MM.1S (cell line): Measurements from ENCODE around the gene NRP2.

ENCODE experiments used
- DNase-seq: peaks from one replicate; pipeline ENCODE4 v3.0.0-alpha.2; 2015
- H2AFZ ChIP-seq: fragments of 300-600 bp; sonication (generic); 2 replicates; pipeline ENCODE4 v1.6.0; 2016; ENCODE audit warnings: antibody characterized with exemption, low read length
- H3F3A ChIP-seq: fragments of 300-600 bp; sonication (generic); 2 replicates; pipeline ENCODE4 v1.6.1; 2016; ENCODE audit warnings: mild to moderate bottlenecking, antibody characterized with exemption, low read length, moderate library complexity, mixed read lengths; ENCODE audit not compliant: insufficient read depth
- H3K27ac ChIP-seq: fragments of 300-600 bp; sonication (generic); 2 replicates; pipeline ENCODE4 v1.5.1; 2016; ENCODE audit warnings: mild to moderate bottlenecking, low read length
- H3K27me3 ChIP-seq: fragments of 300-600 bp; sonication (generic); replicated peaks from 2 replicates; pipeline ENCODE4 v1.6.0; 2016; ENCODE audit warnings: low read length; ENCODE audit not compliant: insufficient read depth
- H3K36me3 ChIP-seq: fragments of 300-600 bp; sonication (generic); replicated peaks from 2 replicates; pipeline ENCODE4 v1.6.1; 2016; ENCODE audit warnings: mild to moderate bottlenecking, low read length, mixed read lengths; ENCODE audit not compliant: insufficient read depth
- H3K4me1 ChIP-seq: fragments of 300-600 bp; sonication (generic); 2 replicates; pipeline ENCODE4 v1.6.1; 2016; ENCODE audit warnings: low read length, mixed read lengths
- H3K4me2 ChIP-seq: fragments of 300-600 bp; sonication (generic); 2 replicates; pipeline ENCODE4 v1.6.0; 2016; ENCODE audit warnings: low read depth, low read length
- H3K4me3 ChIP-seq: fragments of 300-600 bp; sonication (generic); 2 replicates; pipeline ENCODE4 v1.5.1; 2016; ENCODE audit warnings: low read length, mixed read lengths
- H3K79me2 ChIP-seq: fragments of 300-600 bp; sonication (generic); 2 replicates; pipeline ENCODE4 v1.6.1; 2016; ENCODE audit warnings: mixed run types, low read length, mixed read lengths
- H3K9ac ChIP-seq: fragments of 300-600 bp; sonication (generic); 2 replicates; pipeline ENCODE4 v1.6.1; 2016; ENCODE audit warnings: low read length, mixed read lengths
- H3K9me2 ChIP-seq: fragments of 300-600 bp; sonication (generic); replicated peaks from 2 replicates; pipeline ENCODE4 v1.6.1; 2016; ENCODE audit warnings: mild to moderate bottlenecking, low read length, mixed read lengths; ENCODE audit not compliant: insufficient read depth
- H3K9me3 ChIP-seq: fragments of 300-600 bp; sonication (generic); replicated peaks from 2 replicates; pipeline ENCODE4 v1.6.1; 2016; ENCODE audit warnings: mild to moderate bottlenecking, low read length, mixed read lengths; ENCODE audit not compliant: insufficient read depth
- H4K20me1 ChIP-seq: fragments of 300-600 bp; sonication (generic); 2 replicates; pipeline ENCODE4 v1.6.1; 2016; ENCODE audit warnings: mild to moderate bottlenecking, low read length, moderate library complexity, mixed read lengths; ENCODE audit not compliant: insufficient read depth
- CTCF ChIP-seq: fragments of 300-600 bp; sonication (generic); IDR thresholded peaks from 2 replicates; pipeline ENCODE4 v1.5.1; 2016; ENCODE audit warnings: antibody characterized with exemption, low read length, mixed read lengths
- EZH2 ChIP-seq: fragments of 300-600 bp; sonication (generic); optimal IDR thresholded peaks from 2 replicates; pipeline ENCODE3; 2017; ENCODE audit warnings: low read depth, mild to moderate bottlenecking, antibody characterized with exemption, low read length, mixed read lengths
- EZH2phosphoT487 ChIP-seq: fragments of 300-600 bp; sonication (generic); IDR thresholded peaks from 2 replicates; pipeline ENCODE4 v1.6.1; 2018; ENCODE audit warnings: antibody characterized with exemption, low read length

Gene NRP2

GRCh38 chr2:205806143-205806905 is 124.0 kb downstream of the NRP2 start:
- DNase-seq, result no peak

GRCh38 chr2:205807229-205807628 is 124.9 kb downstream of the NRP2 start:
- Histone ChIP-seq H3K79me2 (no peaks in the 10 kb centered on the region), H3K27me3 (no peaks in the 10 kb centered on the region), H4K20me1 (no peaks in the 10 kb centered on the region), H3K36me3 (no peaks in the 10 kb centered on the region), H3K9ac (no peak overlapping the region), H3K27ac (no peak overlapping the region), H3K9me2 (no peaks in the 10 kb centered on the region), H3K9me3 (no peaks in the 10 kb centered on the region), H3F3A (no peaks in the 10 kb centered on the region), H2AFZ (no peak overlapping the region), H3K4me1 (no peaks in the 10 kb centered on the region), H3K4me3 (no peak overlapping the region), H3K4me2 (no peak overlapping the region)
- no peak for DNase-seq
- no peak for TF ChIP-seq CTCF
- no peak for TF ChIP-seq EZH2phosphoT487

More at GRCh38 chr2:205806143-205806905, 124.0 kb downstream of the NRP2 start:
- no peak overlapping the region for H3K4me3 ChIP-seq
- no peak overlapping the region for H3K27ac ChIP-seq
- H3K4me1 ChIP-seq, result no peaks in the 10 kb centered on the region
- H3K9ac ChIP-seq, result no peak overlapping the region
- H2AFZ ChIP-seq, result no peak overlapping the region
- H3K79me2 ChIP-seq, result no peaks in the 10 kb centered on the region
- H3K27me3 ChIP-seq, result no peaks in the 10 kb centered on the region
- no peaks in the 10 kb centered on the region for H3K36me3 ChIP-seq
- H4K20me1 ChIP-seq, result no peaks in the 10 kb centered on the region
- no peaks in the 10 kb centered on the region for H3K9me3 ChIP-seq
- H3F3A ChIP-seq, result no peaks in the 10 kb centered on the region
- H3K9me2 ChIP-seq, result no peaks in the 10 kb centered on the region
- no peak overlapping the region for H3K4me2 ChIP-seq
- no peak for TF ChIP-seq EZH2
- no peak for TF ChIP-seq CTCF
- TF ChIP-seq EZH2phosphoT487, result no peak

GRCh38 chr2:205807758-205808157 is 125.5 kb downstream of the NRP2 start:
- no peaks in the 10 kb centered on the region for H4K20me1 ChIP-seq
- H3K4me3 ChIP-seq, result no peak overlapping the region
- no peaks in the 10 kb centered on the region for H3K79me2 ChIP-seq
- no peak overlapping the region for H3K4me2 ChIP-seq
- H3K27me3 ChIP-seq, result no peaks in the 10 kb centered on the region
- H2AFZ ChIP-seq, result no peak overlapping the region
- H3K9me3 ChIP-seq, result no peaks in the 10 kb centered on the region
- no peak overlapping the region for H3K9ac ChIP-seq
- H3F3A ChIP-seq, result no peaks in the 10 kb centered on the region
- H3K9me2 ChIP-seq, result no peaks in the 10 kb centered on the region
- H3K36me3 ChIP-seq, result no peaks in the 10 kb centered on the region
- TF ChIP-seq EZH2phosphoT487 (no peak), EZH2 (no peak)
- H3K4me1 ChIP-seq, result no peaks in the 10 kb centered on the region
- no peak overlapping the region for H3K27ac ChIP-seq
- DNase-seq, result no peak

GRCh38 chr2:205808486-205809121 is 126.3 kb downstream of the NRP2 start:
- Histone ChIP-seq H3K4me3 (no peak overlapping the region), H3K9me3 (no peaks in the 10 kb centered on the region), H3F3A (no peaks in the 10 kb centered on the region), H3K4me1 (no peaks in the 10 kb centered on the region), H2AFZ (no peak overlapping the region), H3K27ac (no peak overlapping the region), H4K20me1 (no peaks in the 10 kb centered on the region), H3K9me2 (no peaks in the 10 kb centered on the region), H3K36me3 (no peaks in the 10 kb centered on the region), H3K4me2 (no peak overlapping the region), H3K27me3 (no peaks in the 10 kb centered on the region), H3K9ac (no peak overlapping the region), H3K79me2 (no peaks in the 10 kb centered on the region)
- TF ChIP-seq EZH2phosphoT487 (no peak), EZH2 (no peak), CTCF (no peak)
- DNase-seq, result no peak
